ENCODE results near the gene IFI27L1. TPM values are rescaled to one million over a fixed set of nuclear protein-coding genes. Genes with fewer than 3 reads are reported as not detected.

The IFI27L1 gene
- total RNA-seq, 2 donors from 2014 or later: 4.2 to 5.0 TPM

GRCh38 chr14:94075008-94075407 lies 6.1 kb upstream of the IFI27L1 start:
- no peak for DNase-seq (ENCODE audit: low spot score)
- Histone ChIP-seq H3K9me3 (peaks cover 10% of the 10 kb centered on the region), H3K4me3 (no peak overlapping the region), H3K27ac (no peak overlapping the region), H3K36me3 (peaks cover 3% of the 10 kb centered on the region), H3K27me3 (replicated peaks; ENCODE audit: insufficient read depth) (no peaks in the 10 kb centered on the region), H3K4me1 (ENCODE audit: control insufficient read depth in 1 of 2, low read depth in 2 of 2) (peaks cover 35 to 38% of the 10 kb centered on the region in 2 donors)
- ATAC-seq (ENCODE audit: insufficient number of reproducible peaks, low FRiP score, low read depth): no peak
- no peak for TF ChIP-seq CTCF (IDR thresholded peaks at IDR 0.05)

- H3K4me1 ChIP-seq (ENCODE audit: control insufficient read depth in 1 of 2, low read depth in 2 of 2): peaks cover 35 to 46% of the 10 kb centered on the region in 2 donors
- DNase-seq (ENCODE audit: low spot score): no peak
- ATAC-seq (ENCODE audit: insufficient number of reproducible peaks, low FRiP score, low read depth): no peak
- peak overlapping the region; percentile 83 for H3K4me3 ChIP-seq
- no peak for TF ChIP-seq CTCF (IDR thresholded peaks at IDR 0.05)
- H3K27ac ChIP-seq: no peak overlapping the region
- H3K27me3 ChIP-seq (replicated peaks; ENCODE audit: insufficient read depth): no peaks in the 10 kb centered on the region
- peaks cover 3% of the 10 kb centered on the region for H3K36me3 ChIP-seq
- peaks cover 10% of the 10 kb centered on the region for H3K9me3 ChIP-seq
Measured at GRCh38 chr14:94077111-94077821, 3.8 kb upstream of the IFI27L1 start.

- DNase-seq (ENCODE audit: low spot score) (no peak), ATAC-seq (ENCODE audit: insufficient number of reproducible peaks, low FRiP score, low read depth) (no peak)
- Histone ChIP-seq H3K36me3 (peaks cover 3% of the 10 kb centered on the region), H3K4me3 (peak overlapping the region; percentile 83), H3K9me3 (peaks cover 10% of the 10 kb centered on the region), H3K4me1 (ENCODE audit: control insufficient read depth in 1 of 2, low read depth in 2 of 2) (peaks cover 35 to 46% of the 10 kb centered on the region in 2 donors), H3K27ac (no peak overlapping the region), H3K27me3 (replicated peaks; ENCODE audit: insufficient read depth) (no peaks in the 10 kb centered on the region)
- TF ChIP-seq CTCF (IDR thresholded peaks at IDR 0.05): no peak
Measured at GRCh38 chr14:94077823-94078222, 3.3 kb upstream of the IFI27L1 start.

- DNase-seq (ENCODE audit: low spot score) (no peak), ATAC-seq (ENCODE audit: insufficient number of reproducible peaks, low FRiP score, low read depth) (no peak)
- Histone ChIP-seq H3K27ac (peak overlapping the region; percentile 88 to 92), H3K27me3 (replicated peaks; ENCODE audit: insufficient read depth) (no peaks in the 10 kb centered on the region), H3K4me3 (peak overlapping the region; percentile 83), H3K4me1 (ENCODE audit: control insufficient read depth in 1 of 2, low read depth in 2 of 2) (peaks cover 35 to 46% of the 10 kb centered on the region in 2 donors), H3K9me3 (peaks cover 2% of the 10 kb centered on the region), H3K36me3 (peaks cover 3% of the 10 kb centered on the region)
- TF ChIP-seq CTCF (IDR thresholded peaks at IDR 0.05): no peak
Measured at GRCh38 chr14:94079891-94080620, 1.1 kb upstream of the IFI27L1 start.

- no peaks in the 10 kb centered on the region for H3K9me3 ChIP-seq
- no peak for TF ChIP-seq CTCF (IDR thresholded peaks at IDR 0.05)
- H3K27ac ChIP-seq: peak overlapping the region; percentile 88 to 92
- H3K27me3 ChIP-seq (replicated peaks; ENCODE audit: insufficient read depth): no peaks in the 10 kb centered on the region
- DNase-seq (ENCODE audit: low spot score): no peak
- peaks cover 26 to 39% of the 10 kb centered on the region in 2 donors for H3K4me1 ChIP-seq (ENCODE audit: control insufficient read depth in 1 of 2, low read depth in 2 of 2)
- no peak for ATAC-seq (ENCODE audit: insufficient number of reproducible peaks, low FRiP score, low read depth)
- peak overlapping the region; percentile 83 for H3K4me3 ChIP-seq
- H3K36me3 ChIP-seq: peaks cover 3% of the 10 kb centered on the region
Measured at GRCh38 chr14:94081386-94081820, 293 bp downstream of the IFI27L1 start.

Measured in thoracic aorta (tissue), 2 donors.